HG03175 (cell line): ENCODE measurements around the gene SLC22A6.
"Not testable (repeated sequence)": the region's sequence is repeated elsewhere in the genome, so short reads cannot be mapped to it uniquely, and the experiment has no call there.

Source experiments
- ATAC-seq: cut with Tn5 transposase; IDR thresholded peaks from one replicate; pipeline ENCODE4 v1.9.1; 2021; ENCODE audit warnings: mild to moderate bottlenecking, moderate library complexity; ENCODE audit not compliant: unreplicated experiment

Gene SLC22A6

DNA sequence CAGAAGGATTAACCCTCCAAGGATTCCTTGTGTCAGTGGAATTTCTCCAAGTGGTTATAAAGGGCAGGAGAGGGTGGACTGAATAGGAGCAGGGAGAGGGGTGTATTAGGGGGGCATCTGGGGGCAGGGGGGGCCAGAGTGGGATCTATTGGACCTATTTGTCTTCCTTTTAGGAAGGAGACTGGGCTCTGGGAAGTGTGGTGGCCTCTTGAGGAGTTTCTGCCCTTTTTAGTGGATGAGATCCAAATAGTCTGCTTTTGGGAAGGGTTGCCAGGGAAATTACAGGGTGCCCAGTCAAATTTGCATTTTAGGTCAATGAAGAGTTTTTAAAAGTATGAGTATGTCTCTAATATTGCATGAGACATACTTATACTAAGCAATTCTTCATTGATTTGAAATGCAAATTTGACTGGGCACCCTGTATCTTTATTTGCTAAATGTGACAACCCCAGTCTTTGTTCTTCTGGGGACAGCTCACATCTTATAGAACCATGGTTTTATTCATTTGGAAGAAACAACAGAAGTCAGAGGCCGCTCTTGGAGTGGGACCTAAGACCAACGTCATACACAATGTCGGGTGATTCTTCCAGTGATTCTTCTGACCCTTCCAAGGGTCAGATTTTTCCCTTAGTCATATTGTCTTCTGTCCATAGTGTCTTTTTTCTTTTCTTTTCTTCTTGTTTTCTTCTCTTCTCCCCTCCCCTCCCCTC is 429 bp upstream of the SLC22A6 start:
- ATAC-seq = no peak

DNA sequence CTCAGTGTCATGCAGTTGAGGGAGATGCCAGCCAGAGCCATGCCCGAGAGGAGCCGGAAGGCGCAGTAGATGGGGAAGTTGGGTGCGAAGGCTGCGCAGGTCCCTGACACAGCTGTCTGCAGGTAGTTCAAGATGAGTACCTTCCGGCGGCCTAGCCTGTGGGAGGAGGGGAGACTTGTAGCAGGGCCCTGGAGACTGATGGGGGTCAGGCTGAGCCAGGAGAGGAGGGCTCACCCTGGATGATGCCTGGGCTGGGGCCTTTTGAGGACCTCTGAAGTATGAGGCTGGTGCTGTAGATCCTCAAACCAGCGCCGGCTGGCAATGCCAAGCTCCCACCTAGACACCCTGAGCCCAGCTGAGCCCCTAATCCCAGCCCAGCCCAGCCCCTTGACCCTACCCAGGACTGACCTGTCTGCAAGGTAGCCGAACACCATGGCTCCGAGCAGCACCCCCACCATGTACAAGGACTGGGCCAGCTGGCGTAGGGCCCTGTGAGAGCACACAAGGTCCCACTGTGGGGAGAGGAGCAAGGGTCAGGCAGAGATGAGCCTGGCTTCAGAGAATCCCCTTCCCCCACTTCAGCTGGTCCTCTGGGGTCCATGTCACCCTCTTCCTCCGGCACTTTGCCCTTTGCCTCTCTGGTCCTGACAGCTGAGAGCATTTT is 1.1 kb downstream of the SLC22A6 start:
- ATAC-seq = no peak

DNA sequence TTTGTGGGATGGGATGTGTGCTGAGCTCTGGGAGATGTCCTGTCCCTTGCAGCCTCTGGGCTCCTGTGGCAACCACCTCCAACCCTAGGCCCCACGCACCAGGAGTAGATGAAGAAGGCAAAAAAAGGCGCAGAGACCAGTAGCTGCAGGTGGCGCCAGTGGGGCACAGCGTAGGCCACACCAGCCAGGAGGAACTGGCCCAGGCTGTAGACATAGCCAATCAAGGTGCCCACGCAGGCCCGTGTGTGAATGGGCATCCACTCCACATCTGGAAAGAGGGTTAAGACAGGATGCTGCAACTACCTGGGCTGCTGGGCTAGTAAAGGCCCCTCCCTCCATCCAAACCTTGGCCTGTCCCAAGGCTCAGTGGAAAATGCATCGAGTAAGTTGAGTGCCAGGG is 3.0 kb downstream of the SLC22A6 start:
- ATAC-seq = no peak

DNA sequence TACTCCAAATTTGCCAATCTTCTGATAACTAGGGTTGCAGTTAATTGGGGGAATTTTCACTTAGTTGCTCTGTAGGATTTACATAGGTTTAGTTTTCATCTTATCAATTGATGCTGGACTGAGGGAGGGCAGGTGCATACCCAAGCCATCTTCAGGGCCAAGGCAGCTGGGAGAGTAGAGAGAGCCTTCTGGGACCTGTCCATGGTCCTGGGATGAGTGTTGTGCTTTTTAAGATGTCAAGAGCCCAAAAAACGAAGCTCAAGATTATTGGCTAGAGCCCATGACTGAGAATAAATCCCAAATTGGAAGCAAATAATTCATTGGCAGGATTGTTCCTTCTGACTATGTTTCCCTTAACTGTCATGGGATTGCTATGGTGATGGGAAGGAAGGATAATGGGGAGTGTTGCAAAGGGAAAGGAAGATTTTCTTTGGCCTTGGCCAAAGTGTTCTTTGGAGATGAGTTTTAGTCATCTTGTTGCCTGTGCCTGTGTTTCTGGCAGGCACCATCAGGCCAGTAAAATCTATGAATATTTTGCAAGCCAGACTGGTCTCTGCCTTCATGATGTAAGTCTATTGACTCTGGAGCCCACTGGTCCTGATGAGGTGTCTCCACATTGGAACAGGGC is 4.5 kb downstream of the SLC22A6 start:
- no peak for ATAC-seq

DNA sequence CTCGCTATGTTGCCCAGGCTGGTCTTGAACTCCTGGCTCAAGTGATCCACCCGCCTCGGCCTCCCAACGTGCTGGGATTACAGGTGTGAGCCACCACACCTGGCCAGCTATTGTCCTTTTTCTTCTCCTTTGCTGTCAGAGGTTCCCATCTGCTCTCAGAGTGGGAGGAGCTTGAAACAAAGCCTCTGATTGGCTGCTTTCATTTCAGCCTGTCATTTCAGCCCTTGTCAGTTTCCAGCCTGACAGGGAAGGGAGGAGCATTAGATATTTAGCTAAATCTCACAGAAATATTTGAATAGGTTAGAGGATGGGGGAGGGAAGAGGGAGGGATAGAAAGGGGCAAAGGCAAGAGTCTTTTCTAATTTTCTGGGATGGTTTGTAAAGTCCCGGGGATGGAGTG is 8.7 kb downstream of the SLC22A6 start:
- no peak for ATAC-seq

DNA sequence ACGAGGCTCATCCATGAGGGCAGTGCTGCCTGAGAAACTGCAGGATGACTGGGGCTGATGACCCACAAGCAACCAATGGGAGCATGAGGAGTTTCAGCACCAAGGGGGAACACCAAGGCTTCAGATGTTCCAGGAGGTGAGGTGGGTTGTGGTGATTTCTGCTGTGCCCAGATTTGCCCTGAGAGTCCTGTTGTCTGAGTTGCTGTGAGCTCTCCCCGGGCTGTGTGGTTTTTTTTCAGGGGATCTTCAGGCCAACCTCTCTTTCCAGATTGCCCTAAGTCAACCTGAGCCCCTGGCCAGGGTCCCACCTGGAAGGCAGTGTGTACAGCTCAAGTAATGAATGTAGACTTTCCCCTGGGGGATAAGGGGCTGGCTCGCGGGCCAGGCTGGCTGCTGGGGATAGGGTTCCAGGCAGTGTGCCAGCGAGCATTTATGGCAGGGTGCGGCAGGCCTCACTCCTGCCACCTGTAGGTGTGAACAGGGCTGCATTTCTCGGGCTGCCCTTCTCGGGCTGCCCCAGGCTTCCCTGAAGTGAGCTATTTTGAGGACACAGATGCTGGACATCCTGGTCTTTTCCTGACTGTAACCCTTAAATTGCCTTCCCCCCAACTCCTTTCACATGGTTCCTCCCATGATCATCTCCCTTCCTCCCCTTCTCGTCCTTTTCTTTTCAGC is 9.8 kb downstream of the SLC22A6 start:
- no peak for ATAC-seq

DNA sequence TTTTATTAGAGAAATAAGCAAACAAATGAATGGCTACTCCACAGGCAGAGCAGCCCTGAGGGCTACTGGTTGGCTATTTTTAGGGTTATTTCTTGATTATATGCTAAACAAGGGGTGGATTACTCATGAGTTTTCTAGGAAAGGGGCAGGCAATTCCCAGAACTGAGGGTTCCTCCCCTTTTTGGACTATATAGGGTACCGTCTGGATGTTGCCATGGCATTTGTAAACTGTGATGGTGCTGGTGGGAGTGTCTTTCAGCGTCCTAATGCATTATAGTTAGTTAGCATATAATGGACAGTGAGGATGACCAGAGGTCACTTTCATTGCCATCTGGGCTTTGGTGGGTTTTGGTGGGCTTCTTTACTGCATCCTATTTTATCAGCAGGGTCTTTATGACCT is 19.2 kb downstream of the SLC22A6 start:
- no peak for ATAC-seq

DNA sequence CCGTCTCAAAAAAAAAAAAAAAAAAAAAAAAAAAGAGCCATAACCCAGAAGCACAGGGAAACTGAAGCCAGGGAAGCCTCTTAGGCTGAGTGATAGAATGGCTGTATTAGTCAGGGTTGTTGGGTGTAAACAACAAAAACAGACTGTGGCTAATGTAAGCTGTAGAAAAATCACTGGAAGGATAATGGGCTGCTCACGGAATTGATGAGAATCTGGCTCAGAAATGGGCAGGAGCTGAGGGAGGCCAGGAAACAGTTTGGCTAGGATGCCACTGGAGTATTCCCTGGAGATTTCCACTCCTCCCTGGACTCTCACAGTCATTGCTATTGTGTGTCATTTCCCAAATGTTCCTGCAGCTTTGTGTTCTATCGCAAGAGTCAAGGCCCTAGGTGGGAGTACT is 22.4 kb downstream of the SLC22A6 start:
- no peak for ATAC-seq

DNA sequence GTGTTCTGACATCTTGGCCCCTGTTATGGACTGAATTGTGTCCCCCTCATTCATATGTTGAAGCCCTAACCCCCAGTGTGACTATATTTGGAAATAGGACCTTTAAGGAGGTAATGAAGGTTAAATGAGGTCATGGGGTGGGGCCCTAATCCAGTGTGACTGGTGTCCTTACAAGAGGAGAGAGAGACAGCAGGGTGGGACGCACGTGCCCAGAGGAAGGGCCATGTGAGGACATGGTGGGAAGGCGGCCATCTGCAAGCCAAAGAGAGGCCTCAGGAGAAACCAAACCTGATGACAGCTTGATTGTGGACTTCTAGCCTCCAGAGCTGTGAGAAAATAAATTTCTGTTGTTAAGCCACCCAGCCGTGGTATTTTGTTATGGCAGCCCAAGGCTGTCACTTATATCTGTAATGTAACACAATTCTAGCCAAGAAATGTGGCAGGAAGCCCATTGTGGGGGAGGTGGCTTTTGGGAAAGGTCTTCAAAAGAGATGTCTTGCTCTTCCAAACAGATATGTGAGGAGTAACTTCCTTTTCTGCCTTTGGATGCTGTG is 23.7 kb downstream of the SLC22A6 start:
- no peak for ATAC-seq

DNA sequence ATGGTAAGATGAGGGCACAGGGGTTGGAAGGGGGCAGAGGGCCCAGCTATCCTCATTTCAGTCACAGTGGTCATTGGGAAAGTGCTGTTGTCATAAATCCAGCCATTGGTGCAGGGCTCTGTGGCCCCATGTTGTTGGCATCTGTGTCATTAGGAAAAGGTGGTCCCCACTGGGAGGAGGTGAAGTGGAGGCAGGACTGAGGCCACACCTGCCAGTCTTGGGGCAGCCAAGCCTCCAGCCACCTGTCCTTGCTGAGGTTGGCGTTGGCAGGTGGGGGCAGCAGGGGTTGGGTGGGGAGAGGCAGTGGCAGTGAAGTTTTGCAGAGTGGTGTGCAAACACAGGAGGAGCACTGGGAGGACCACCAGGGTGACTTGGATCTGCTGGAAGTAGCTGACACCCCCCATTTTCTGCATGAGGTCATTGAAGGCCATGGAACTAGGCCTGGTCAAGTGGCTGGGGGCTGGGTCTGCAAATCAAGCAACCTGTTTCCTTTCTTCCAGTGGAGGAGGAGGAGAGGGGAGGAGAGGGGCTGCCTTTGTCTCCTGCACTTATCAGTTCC is 25.3 kb downstream of the SLC22A6 start:
- ATAC-seq = no peak

DNA sequence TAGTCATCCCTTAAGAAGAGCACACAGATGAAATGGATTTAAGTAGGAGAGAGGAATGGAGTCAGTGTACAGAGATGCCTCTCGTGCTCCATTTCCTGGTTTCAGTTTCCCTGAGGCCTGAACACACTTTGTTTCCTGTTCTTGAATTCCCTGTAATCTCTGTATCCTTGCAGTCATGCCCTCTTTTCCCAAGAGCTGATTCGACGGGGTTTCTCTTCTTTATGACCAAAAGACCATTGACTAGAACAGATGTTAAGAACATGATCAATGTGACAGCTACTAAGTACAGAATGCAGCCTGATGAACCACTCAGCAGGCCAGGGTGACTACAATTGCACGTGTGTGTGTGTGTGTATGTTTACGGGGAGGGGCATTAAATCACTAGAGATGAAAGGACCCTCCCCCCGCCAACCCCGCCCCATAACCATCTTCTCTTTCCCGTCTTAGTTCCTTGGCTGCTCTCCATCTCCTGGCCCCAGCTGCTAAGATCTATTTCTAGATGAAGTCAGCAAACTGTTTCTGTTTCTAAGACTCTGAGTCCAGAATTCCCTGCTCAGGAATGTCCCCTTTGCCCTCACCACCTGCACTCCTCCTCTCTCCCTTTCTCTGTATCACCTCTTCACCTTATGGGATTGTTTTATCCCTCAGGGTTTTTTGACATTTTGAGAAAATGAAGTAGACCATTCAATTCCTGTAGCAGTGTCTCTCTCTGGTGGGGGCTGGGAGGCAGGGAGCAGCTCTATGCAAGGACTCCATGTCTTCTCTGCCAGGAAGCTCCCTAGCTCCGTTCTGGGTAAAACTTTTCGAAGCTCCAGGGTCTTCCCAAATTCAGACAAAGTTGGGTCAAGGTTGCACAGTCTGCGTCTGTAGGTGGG is 26.0 kb downstream of the SLC22A6 start:
- no peak for ATAC-seq

DNA sequence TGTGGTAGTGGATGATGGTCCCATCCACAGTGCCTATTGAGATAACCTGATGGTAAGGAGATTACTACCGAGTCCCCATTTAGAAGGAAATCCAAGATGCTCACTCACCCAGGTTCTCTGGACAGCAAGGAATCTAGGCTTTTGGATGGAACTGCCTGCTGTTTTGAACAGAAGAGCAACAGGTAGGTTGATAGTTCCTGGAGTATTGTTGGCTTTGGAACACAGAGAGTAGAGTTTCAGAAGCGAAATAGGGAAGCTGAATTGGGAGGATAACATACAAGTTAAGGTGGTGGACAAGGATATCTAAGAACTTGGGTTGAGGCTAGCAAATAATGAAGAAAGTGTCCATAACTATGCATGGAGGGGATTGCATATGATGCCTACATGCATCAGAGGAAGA is 27.6 kb downstream of the SLC22A6 start:
- no peak for ATAC-seq

DNA sequence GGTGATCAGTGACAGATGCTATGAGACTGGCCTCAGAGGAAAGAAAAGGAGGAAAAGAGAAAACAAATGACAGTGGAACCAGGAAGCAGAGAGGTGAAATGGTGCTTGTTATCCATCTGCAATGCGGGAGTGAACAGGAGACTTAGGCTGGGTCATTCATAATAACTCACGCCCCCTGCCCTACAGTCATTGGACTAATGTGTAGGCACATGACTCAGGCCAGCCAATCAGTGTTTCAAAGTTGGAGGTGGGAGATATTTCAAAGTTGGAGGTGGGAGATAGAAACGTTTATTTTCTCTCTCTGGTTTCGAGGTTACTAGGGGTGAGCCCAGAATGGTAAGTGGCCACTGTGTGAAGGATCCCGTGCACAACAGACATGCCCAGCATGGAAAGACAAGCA is 30.3 kb downstream of the SLC22A6 start:
- ATAC-seq = no peak

DNA sequence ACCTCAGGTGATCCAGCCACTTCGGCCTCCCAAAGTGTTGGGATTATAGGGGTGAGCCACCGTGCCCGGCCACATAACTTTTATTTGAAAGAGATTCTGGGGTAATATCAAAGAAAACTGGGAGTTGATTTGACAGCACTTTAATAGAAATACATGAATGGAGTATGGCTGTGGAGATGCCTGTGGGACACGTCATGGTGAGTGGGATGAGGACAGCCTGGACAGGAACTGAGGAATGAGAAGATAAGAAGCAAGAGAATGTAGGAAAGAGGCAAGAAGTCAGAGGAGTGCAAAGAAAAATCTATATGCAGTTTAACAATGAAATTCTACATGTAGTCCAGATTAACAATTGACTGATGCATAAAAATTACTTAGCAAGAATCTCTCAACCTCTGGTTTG is 31.0 kb downstream of the SLC22A6 start:
- ATAC-seq = no peak

DNA sequence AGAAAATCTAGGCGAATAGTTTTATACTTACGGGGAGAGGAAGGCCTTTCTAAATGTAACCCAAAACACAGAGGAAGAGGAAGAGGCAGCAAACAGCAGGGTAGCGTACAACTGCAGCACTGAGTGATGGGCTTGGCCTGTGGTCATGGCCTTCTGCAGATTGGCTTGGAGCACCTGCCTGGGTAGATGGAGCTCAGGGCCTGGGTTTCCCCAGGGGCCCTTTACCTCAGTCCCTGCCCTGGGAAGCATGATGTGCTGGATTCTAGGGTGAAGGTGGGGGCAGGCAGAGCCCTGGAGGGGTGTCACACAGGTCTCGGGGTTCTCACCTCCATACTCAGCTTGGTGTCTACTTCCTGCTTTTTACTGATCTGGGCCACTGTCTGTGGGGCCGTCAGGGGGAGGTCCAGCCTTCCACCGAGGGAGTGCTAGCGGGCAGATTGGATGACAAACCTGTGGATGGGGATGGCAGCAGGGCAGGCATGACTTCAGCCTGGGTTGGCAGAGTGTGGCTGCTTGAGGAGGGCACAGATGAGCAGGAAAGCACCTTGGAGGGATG is 35.9 kb downstream of the SLC22A6 start:
- ATAC-seq = no peak

DNA sequence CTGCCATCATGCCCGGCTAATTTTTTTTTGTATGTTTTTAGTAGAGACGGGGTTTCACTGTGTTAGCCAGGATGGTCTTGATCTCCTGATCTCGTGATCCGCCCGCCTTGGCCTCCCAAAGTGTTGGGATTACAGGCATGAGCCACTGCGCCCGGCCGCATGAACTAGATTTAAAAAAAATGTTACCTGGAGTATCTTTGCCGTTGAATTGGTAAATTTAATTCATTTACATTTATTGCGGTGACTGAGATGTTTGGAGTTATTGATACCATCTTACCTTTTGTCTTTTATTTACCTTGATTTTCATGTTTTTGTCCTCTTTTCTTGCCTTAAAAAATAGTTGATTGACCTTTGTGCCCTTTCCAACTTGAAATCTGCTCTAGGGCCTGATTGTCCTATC is 39.2 kb downstream of the SLC22A6 start:
- ATAC-seq = not testable (repeated sequence)

DNA sequence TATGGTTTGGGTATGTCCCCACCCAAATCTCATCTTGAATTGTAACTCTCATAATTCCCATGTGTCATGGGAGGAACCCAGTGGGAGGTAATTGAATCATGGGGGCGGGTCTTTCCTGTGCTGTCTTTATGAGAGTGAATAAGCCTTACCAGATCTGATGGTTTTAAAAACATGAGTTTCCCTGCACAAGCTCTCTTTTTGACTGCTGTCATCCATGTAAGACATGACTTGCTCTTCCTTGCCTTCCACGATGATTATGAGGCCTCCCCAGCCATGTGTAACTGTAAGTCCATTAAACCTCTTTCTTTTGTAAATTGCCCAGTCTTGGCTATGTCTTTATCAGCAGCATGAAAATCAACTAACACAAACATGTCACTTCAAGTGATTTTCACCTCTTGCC is 47.2 kb downstream of the SLC22A6 start:
- not testable (repeated sequence) for ATAC-seq

DNA sequence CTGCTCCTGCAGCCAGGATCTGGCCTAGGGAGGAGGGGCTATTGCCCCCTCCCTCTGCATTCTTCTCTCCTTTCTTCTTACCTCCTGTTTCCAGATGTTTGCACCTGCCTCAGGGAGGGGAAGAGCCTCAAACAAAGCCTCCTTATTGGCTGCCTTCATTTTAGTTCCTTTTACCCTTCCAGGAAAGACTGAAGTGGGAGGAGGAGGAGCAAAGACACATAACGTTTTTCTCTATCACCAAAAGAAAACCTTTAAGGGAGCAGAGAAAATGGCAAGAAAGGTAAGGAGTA is 50.3 kb downstream of the SLC22A6 start:
- no peak for ATAC-seq

DNA sequence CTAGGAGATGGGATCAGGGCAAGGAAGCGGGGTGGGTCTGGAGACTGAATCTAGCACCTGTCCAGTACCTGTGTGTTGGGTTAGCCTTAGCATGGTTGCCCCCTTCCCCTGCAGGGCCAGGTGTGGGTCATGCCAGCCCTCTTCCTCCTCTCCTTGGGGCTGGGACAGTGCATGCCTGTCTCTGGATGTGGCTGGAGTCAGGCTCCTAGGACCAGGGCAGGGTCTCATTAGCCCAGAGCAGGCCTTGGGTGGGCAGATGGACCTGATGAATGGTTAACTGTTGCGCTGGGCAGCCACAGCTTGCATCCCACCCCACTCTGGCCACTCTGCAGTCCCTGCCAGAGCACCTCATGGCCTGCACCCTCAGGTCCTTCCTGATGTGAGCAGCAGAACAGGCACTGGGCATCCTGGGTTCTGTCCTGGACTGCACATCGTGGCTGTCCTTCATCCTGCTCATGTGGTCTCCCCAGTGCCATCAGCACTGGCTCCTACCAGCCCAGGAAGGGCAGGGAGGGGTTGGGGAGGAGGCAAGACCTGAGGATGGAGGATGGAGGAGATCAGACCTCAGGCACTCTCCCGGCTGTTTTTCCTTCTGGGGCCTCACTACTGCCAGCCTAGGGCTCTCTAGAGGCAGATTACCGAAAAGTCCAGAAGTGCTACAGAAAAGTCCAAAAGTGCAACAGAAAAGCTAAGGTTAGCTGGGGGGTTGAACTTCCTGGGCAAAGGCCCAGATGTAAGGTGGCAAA is 50.8 kb downstream of the SLC22A6 start:
- ATAC-seq = no peak
